HepG2 (cell line): ENCODE results near the gene CCDC197. TPM values are rescaled to one million over a fixed set of nuclear protein-coding genes. Genes with fewer than 3 reads are reported as not detected.

Experiments used
- HMG20B ChIP-seq: conservative IDR thresholded peaks from 2 replicates; pipeline ENCODE4 v1.6.1; 2016; ENCODE audit warnings: missing genetic modification reagents, missing compliant biosample characterization
- HNRNPK ChIP-seq: fragments of 200-400 bp; formaldehyde crosslinking; IDR thresholded peaks from 2 replicates; pipeline ENCODE4 v1.6.1; 2018; ENCODE audit warnings: low read length, low read depth, moderate library complexity, mild to moderate bottlenecking; ENCODE audit not compliant: poor library complexity, severe bottlenecking
- HNRNPL ChIP-seq: fragments of 200-400 bp; formaldehyde crosslinking; IDR thresholded peaks from 2 replicates; pipeline ENCODE4 v1.6.1; 2017; ENCODE audit warnings: mild to moderate bottlenecking, low read depth, low read length
- NR3C1 ChIP-seq: sonication (generic); formaldehyde crosslinking; IDR thresholded peaks from 2 replicates; pipeline ENCODE4 v1.4.0; 2020; ENCODE audit warnings: missing genetic modification reagents
- PITX1 ChIP-seq: sonication (generic); formaldehyde crosslinking; IDR thresholded peaks from 2 replicates; pipeline ENCODE4 v1.5.1; 2020; ENCODE audit warnings: mild to moderate bottlenecking, missing genetic modification reagents
- POGZ ChIP-seq: sonication (generic); formaldehyde crosslinking; IDR thresholded peaks from 2 replicates; pipeline ENCODE4 v1.4.0; 2020; ENCODE audit warnings: mild to moderate bottlenecking, missing genetic modification reagents
- RARA ChIP-seq: IDR thresholded peaks from 2 replicates; pipeline ENCODE4 v1.6.1; 2016; ENCODE audit warnings: missing genetic modification reagents, missing compliant biosample characterization
- RXRA ChIP-seq: sonication (generic); formaldehyde crosslinking; IDR thresholded peaks from 2 replicates; pipeline ENCODE4 v1.5.1; 2020; ENCODE audit warnings: missing genetic modification reagents
- RXRB ChIP-seq: IDR thresholded peaks from 2 replicates; pipeline ENCODE4 v1.6.1; 2016; ENCODE audit warnings: borderline replicate concordance, missing genetic modification reagents, missing compliant biosample characterization
- SALL1 ChIP-seq: sonication (generic); formaldehyde crosslinking; IDR thresholded peaks from 2 replicates; pipeline ENCODE4 v1.8.0; 2022; ENCODE audit warnings: mild to moderate bottlenecking, missing genetic modification reagents
- TBX2 ChIP-seq: sonication (generic); formaldehyde crosslinking; IDR thresholded peaks from 2 replicates; pipeline ENCODE4 v1.5.0; 2020; ENCODE audit warnings: missing genetic modification reagents, mild to moderate bottlenecking, borderline replicate concordance
- ZBTB3 ChIP-seq: sonication (generic); formaldehyde crosslinking; IDR thresholded peaks from 2 replicates; pipeline ENCODE4 v1.4.0; 2020; ENCODE audit warnings: low read depth, mild to moderate bottlenecking, moderate library complexity, missing genetic modification reagents, borderline replicate concordance
- ZFY ChIP-seq: sonication (generic); formaldehyde crosslinking; IDR thresholded peaks from 2 replicates; pipeline ENCODE4 v1.4.0; 2020; ENCODE audit warnings: missing genetic modification reagents
- ZMYM4 ChIP-seq: sonication (generic); formaldehyde crosslinking; IDR thresholded peaks from 2 replicates; pipeline ENCODE4 v1.8.1; 2023; ENCODE audit warnings: mild to moderate bottlenecking, missing genetic modification reagents
- ZNF44 ChIP-seq: sonication (generic); formaldehyde crosslinking; IDR thresholded peaks from 2 replicates; pipeline ENCODE4 v1.5.1; 2020; ENCODE audit warnings: mild to moderate bottlenecking, missing genetic modification reagents
- polyA plus RNA-seq, 8 experiments: library from polyadenylated mRNA; depleted of rRNA in 3 of 8; stranded (reverse) in 7 of 8; unstranded in 1 of 8; fragments of >200 nt; fragmentation: Illumina TruSeq in 4 of 8; extraction: Trizol in 4 of 8; gene quantifications; 2 replicates each; pipeline versions ENCODE4 v1.2.1 to v1.2.3, GENCODE V29; 2011 to 2016; ENCODE audit warnings: low read depth in 4 of 8, missing spikeins in 1 of 8, mixed read lengths in 1 of 8; ENCODE audit not compliant: insufficient read depth in 1 of 8
- total RNA-seq, 5 experiments: library from RNA; depleted of rRNA; stranded (reverse); fragments of >200 nt; fragmentation: Illumina TruSeq; extraction: Trizol; gene quantifications; 2 replicates each; pipeline ENCODE4 v1.2.3, GENCODE V29; 2016; ENCODE audit warnings: low read depth in 1 of 5
- TF ChIP-seq, protein P1 (sequence below): sonication (generic); formaldehyde crosslinking; IDR thresholded peaks from 2 replicates; pipeline ENCODE4 v1.4.0; 2020; ENCODE audit warnings: missing genetic modification reagents, borderline replicate concordance
- TF ChIP-seq, protein P2 (sequence below): sonication (generic); IDR thresholded peaks from 2 replicates; pipeline ENCODE4 v1.6.1; 2016; ENCODE audit warnings: low read depth, borderline replicate concordance
- TF ChIP-seq, protein P3 (sequence below): sonication (generic); formaldehyde crosslinking; IDR thresholded peaks from 2 replicates; pipeline ENCODE4 v1.4.0; 2020; ENCODE audit warnings: missing genetic modification reagents, mild to moderate bottlenecking, borderline replicate concordance
- TF ChIP-seq, protein P4 (sequence below): IDR thresholded peaks from 2 replicates; pipeline ENCODE4 v1.6.1; 2016; ENCODE audit warnings: low read depth
- TF ChIP-seq, protein P5 (sequence below): sonication (generic); formaldehyde crosslinking; IDR thresholded peaks from 2 replicates; pipeline ENCODE4 v1.5.0; 2020; ENCODE audit warnings: missing genetic modification reagents
- TF ChIP-seq, protein P6 (sequence below), 2 experiments: fragments of 450-650 bp in 1 of 2; sonication (generic) in 1 of 2; formaldehyde crosslinking; IDR thresholded peaks; 2 replicates each; pipeline versions ENCODE4 v1.5.0 to v1.8.0; 2020 to 2022; ENCODE audit warnings: mild to moderate bottlenecking in 1 of 2, missing genetic modification reagents in 1 of 2

Gene CCDC197
- total and polyA plus RNA-seq, 2 of the 13 experiments (the other 11 are each of a cell fraction or from before 2014, with no cell fraction given): 0.11 to 0.13 TPM

DNA sequence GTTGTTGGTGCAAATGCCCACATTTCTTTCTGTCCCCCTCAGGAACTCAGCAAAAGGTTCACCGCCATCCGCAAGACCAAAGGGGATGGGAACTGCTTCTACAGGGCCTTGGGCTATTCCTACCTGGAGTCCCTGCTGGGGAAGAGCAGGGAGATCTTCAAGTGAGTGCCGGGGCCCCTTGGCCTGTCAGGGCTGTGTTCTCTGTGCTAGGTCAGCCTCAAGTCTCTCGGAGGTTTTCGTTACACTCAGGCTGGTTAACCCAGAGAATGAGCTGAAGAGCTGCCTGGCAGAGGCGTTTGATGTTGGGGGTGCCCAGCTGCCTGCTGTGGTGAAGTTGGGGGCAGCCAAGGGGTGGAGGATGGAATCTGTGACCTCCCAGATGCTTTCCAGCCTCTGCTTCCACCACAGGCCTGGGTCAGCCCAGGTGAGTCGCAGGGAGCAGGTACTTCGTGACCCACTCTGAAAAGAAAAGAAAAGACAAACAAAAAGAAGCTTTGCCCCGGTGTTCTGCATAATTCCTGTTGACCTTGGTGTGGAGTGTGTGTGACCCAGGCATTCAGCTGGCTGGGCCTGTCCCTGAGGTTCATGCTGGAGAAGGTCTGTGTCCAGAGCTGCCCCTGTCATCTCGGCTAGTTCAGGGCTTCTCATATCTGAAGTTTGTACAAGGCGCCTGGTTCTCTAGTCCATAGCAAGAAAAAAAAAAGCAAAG lies 42.0 kb downstream of the CCDC197 start (continued):
- 0 out of 2 replicates have a peak, but pooled peaks have one; percentile 26 for TF ChIP-seq PITX1 (CRISPR knock-in tag)
- TF ChIP-seq RARA (CRISPR knock-in tag): peak; percentile 46; the same call in 1 of the 2 replicates
- TF ChIP-seq HNRNPL: no peak
- TF ChIP-seq, protein P1, sequence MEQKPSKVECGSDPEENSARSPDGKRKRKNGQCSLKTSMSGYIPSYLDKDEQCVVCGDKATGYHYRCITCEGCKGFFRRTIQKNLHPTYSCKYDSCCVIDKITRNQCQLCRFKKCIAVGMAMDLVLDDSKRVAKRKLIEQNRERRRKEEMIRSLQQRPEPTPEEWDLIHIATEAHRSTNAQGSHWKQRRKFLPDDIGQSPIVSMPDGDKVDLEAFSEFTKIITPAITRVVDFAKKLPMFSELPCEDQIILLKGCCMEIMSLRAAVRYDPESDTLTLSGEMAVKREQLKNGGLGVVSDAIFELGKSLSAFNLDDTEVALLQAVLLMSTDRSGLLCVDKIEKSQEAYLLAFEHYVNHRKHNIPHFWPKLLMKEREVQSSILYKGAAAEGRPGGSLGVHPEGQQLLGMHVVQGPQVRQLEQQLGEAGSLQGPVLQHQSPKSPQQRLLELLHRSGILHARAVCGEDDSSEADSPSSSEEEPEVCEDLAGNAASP (CRISPR knock-in tag): peak; percentile 89; the same call in 1 of the 2 replicates
- TF ChIP-seq, protein P2, sequence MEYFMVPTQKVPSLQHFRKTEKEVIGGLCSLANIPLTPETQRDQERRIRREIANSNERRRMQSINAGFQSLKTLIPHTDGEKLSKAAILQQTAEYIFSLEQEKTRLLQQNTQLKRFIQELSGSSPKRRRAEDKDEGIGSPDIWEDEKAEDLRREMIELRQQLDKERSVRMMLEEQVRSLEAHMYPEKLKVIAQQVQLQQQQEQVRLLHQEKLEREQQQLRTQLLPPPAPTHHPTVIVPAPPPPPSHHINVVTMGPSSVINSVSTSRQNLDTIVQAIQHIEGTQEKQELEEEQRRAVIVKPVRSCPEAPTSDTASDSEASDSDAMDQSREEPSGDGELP: peak; percentile 30; the same call in 1 of the 2 replicates
- TF ChIP-seq, protein P3, sequence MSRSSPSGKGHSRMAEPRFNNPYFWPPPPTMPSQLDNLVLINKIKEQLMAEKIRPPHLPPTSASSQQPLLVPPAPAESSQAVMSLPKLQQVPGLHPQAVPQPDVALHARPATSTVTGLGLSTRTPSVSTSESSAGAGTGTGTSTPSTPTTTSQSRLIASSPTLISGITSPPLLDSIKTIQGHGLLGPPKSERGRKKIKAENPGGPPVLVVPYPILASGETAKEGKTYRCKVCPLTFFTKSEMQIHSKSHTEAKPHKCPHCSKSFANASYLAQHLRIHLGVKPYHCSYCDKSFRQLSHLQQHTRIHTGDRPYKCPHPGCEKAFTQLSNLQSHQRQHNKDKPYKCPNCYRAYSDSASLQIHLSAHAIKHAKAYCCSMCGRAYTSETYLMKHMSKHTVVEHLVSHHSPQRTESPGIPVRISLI (CRISPR knock-in tag): peak; percentile 81
- no peak for TF ChIP-seq ZBTB3 (CRISPR knock-in tag)
- TF ChIP-seq, protein P4, sequence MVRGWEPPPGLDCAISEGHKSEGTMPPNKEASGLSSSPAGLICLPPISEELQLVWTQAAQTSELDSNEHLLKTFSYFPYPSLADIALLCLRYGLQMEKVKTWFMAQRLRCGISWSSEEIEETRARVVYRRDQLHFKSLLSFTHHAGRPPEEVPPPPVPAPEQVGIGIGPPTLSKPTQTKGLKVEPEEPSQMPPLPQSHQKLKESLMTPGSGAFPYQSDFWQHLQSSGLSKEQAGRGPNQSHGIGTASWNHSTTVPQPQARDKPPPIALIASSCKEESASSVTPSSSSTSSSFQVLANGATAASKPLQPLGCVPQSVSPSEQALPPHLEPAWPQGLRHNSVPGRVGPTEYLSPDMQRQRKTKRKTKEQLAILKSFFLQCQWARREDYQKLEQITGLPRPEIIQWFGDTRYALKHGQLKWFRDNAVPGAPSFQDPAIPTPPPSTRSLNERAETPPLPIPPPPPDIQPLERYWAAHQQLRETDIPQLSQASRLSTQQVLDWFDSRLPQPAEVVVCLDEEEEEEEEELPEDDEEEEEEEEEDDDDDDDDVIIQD (CRISPR knock-in tag): no peak
- TF ChIP-seq, protein P5, sequence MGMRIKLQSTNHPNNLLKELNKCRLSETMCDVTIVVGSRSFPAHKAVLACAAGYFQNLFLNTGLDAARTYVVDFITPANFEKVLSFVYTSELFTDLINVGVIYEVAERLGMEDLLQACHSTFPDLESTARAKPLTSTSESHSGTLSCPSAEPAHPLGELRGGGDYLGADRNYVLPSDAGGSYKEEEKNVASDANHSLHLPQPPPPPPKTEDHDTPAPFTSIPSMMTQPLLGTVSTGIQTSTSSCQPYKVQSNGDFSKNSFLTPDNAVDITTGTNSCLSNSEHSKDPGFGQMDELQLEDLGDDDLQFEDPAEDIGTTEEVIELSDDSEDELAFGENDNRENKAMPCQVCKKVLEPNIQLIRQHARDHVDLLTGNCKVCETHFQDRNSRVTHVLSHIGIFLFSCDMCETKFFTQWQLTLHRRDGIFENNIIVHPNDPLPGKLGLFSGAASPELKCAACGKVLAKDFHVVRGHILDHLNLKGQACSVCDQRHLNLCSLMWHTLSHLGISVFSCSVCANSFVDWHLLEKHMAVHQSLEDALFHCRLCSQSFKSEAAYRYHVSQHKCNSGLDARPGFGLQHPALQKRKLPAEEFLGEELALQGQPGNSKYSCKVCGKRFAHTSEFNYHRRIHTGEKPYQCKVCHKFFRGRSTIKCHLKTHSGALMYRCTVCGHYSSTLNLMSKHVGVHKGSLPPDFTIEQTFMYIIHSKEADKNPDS: no peak
- TF ChIP-seq ZFY: 0 out of 2 replicates have a peak, but pooled peaks have one; percentile 26
- TF ChIP-seq ZMYM4 (CRISPR knock-in tag): peak; percentile 43; the same call in 1 of the 2 replicates
- no peak for TF ChIP-seq HMG20B (CRISPR knock-in tag)
- no peak for TF ChIP-seq ZNF44
- peak; percentile 46; the same call in 1 of the 2 replicates for TF ChIP-seq RXRA (CRISPR knock-in tag)
- TF ChIP-seq NR3C1 (CRISPR knock-in tag): no peak
- TF ChIP-seq HNRNPK: no peak
- TF ChIP-seq TBX2 (CRISPR knock-in tag): no peak
- 0 out of 2 replicates have a peak, but pooled peaks have one; percentile 17 for TF ChIP-seq POGZ (CRISPR knock-in tag)
- TF ChIP-seq, protein P6, sequence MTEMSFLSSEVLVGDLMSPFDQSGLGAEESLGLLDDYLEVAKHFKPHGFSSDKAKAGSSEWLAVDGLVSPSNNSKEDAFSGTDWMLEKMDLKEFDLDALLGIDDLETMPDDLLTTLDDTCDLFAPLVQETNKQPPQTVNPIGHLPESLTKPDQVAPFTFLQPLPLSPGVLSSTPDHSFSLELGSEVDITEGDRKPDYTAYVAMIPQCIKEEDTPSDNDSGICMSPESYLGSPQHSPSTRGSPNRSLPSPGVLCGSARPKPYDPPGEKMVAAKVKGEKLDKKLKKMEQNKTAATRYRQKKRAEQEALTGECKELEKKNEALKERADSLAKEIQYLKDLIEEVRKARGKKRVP (CRISPR knock-in tag; IDR thresholded peaks at IDR 0.05): no peak
- TF ChIP-seq RXRB: peak; percentile 48
- TF ChIP-seq SALL1 (CRISPR knock-in tag): peak; percentile 43; the same call in 1 of the 2 replicates
